GM12878 (cell line): Measurements from ENCODE around the gene AIMP2.

Experiments used
- CHD2 ChIP-seq: IDR thresholded peaks from 2 replicates; pipeline ENCODE4 v1.6.1; 2011; ENCODE audit warnings: low read depth, low read length, improper control_type of control experiment, borderline replicate concordance
- CTCF ChIP-seq, 3 experiments: IDR thresholded peaks in 2 of 3; conservative IDR thresholded peaks in 1 of 3; 2 replicates each; pipeline ENCODE4 v1.5.1; 2011; ENCODE audit warnings: low read depth in 3 of 3, low read length in 3 of 3, mild to moderate bottlenecking in 3 of 3, control low read depth in 2 of 3, moderate library complexity in 2 of 3, inconsistent platforms in 1 of 3, mixed read lengths in 1 of 3; ENCODE audit not compliant: control insufficient read depth in 2 of 3, insufficient read depth in 1 of 3; ENCODE audit errors: extremely low read depth in 1 of 3
- EZH2 ChIP-seq: IDR thresholded peaks from 2 replicates; pipeline ENCODE4 v1.6.1; 2012; ENCODE audit warnings: low read depth, mild to moderate bottlenecking, control low read depth, inconsistent platforms, low read length, borderline replicate concordance; ENCODE audit not compliant: control insufficient read depth
- HDAC2 ChIP-seq: fragments of 200-600 bp; sonication (generic); IDR thresholded peaks from 2 replicates; pipeline ENCODE4 v1.6.1; 2017
- NFYA ChIP-seq: IDR thresholded peaks from 2 replicates; pipeline ENCODE4 v1.6.1; 2011; ENCODE audit warnings: low read depth, mild to moderate bottlenecking, low read length, improper control_type of control experiment, borderline replicate concordance
- RELA ChIP-seq: fragments of 450-650 bp; IDR thresholded peaks from 2 replicates; pipeline ENCODE4 v1.8.0; 2014; ENCODE audit warnings: borderline replicate concordance; ENCODE audit not compliant: partially characterized antibody
- ZNF207 ChIP-seq: fragments of 450-650 bp; IDR thresholded peaks from 2 replicates; pipeline ENCODE4 v1.6.1; 2014; ENCODE audit warnings: antibody characterized with exemption, mild to moderate bottlenecking, borderline replicate concordance
- TF ChIP-seq, protein P1 (sequence below): IDR thresholded peaks from 2 replicates; pipeline ENCODE4 v1.6.1; 2011; ENCODE audit warnings: borderline replicate concordance, low read depth, mild to moderate bottlenecking, moderate library complexity, low read length; ENCODE audit not compliant: insufficient read depth, poor library complexity, severe bottlenecking
- TF ChIP-seq, protein P2 (sequence below): fragments of 450-650 bp; IDR thresholded peaks from 2 replicates; pipeline ENCODE4 v1.6.1; 2016; ENCODE audit warnings: mild to moderate bottlenecking, moderate library complexity, borderline replicate concordance

DNA sequence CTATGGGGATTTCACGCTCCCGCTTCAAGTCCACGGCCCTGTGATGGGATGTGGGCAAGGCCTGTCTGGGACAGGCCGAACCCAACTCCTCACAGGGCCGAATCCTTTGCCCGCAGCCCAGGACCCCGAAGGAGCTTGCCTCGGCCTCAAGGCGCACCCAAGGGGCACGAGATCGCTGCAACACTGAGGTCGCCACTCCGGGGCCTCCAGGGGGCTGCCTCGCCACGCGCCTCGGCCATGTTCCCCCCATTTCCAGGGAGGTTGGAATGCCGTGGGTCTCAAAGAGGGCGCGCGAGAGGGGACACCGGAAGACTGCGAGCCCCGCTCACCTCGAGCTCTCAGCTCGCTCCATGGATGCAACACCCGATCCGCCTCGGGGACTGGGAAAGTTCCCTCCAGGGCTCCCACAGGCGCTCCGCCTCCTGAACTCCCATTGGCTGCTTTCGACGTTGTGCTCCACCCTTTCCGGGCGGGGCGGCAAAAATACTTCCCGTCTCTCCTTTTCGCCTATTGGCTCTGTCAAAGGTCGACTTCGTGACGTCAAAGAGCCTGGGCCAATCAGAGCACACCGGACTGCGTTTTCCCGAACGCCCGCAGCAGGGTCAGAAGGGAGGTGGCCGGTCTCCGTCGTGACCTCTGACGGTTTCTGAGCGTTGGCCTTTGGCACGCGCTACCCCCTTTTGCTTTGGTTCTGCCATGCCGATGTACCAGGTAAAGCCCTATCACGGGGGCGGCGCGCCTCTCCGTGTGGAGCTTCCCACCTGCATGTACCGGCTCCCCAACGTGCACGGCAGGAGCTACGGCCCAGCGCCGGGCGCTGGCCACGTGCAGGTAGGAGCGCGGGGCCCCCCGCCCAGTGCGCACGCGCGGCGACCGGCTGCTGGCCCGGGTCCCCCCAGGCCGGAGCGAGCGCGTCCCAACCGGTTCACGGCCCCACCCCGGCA, at the start of gene AIMP2, which contains the start of gene PMS2:
- TF ChIP-seq EZH2 (no peak), ZNF207 (peak; percentile 62; the same call in 1 of the 2 replicates), CTCF (IDR thresholded peaks at IDR 0.05 in 2 of 3, conservative IDR thresholded peaks at IDR 0.05 in 1 of 3; ENCODE audit: control insufficient read depth in 2 of 3, extremely low read depth in 1 of 3, insufficient read depth in 1 of 3, low read depth in 3 of 3, low read length in 3 of 3) (peak; percentile 8 to 23 (median 18); a peak in 2 of 6 replicates), NFYA (peak; percentile 5; the same call in 1 of the 2 replicates), RELA (peak; percentile 71), HDAC2 (no peak), CHD2 (peak; percentile 87)
- TF ChIP-seq, protein P1, sequence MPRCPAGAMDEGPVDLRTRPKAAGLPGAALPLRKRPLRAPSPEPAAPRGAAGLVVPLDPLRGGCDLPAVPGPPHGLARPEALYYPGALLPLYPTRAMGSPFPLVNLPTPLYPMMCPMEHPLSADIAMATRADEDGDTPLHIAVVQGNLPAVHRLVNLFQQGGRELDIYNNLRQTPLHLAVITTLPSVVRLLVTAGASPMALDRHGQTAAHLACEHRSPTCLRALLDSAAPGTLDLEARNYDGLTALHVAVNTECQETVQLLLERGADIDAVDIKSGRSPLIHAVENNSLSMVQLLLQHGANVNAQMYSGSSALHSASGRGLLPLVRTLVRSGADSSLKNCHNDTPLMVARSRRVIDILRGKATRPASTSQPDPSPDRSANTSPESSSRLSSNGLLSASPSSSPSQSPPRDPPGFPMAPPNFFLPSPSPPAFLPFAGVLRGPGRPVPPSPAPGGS = no peak
- TF ChIP-seq, protein P2, sequence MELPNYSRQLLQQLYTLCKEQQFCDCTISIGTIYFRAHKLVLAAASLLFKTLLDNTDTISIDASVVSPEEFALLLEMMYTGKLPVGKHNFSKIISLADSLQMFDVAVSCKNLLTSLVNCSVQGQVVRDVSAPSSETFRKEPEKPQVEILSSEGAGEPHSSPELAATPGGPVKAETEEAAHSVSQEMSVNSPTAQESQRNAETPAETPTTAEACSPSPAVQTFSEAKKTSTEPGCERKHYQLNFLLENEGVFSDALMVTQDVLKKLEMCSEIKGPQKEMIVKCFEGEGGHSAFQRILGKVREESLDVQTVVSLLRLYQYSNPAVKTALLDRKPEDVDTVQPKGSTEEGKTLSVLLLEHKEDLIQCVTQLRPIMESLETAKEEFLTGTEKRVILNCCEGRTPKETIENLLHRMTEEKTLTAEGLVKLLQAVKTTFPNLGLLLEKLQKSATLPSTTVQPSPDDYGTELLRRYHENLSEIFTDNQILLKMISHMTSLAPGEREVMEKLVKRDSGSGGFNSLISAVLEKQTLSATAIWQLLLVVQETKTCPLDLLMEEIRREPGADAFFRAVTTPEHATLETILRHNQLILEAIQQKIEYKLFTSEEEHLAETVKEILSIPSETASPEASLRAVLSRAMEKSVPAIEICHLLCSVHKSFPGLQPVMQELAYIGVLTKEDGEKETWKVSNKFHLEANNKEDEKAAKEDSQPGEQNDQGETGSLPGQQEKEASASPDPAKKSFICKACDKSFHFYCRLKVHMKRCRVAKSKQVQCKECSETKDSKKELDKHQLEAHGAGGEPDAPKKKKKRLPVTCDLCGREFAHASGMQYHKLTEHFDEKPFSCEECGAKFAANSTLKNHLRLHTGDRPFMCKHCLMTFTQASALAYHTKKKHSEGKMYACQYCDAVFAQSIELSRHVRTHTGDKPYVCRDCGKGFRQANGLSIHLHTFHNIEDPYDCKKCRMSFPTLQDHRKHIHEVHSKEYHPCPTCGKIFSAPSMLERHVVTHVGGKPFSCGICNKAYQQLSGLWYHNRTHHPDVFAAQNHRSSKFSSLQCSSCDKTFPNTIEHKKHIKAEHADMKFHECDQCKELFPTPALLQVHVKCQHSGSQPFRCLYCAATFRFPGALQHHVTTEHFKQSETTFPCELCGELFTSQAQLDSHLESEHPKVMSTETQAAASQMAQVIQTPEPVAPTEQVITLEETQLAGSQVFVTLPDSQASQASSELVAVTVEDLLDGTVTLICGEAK = peak; percentile 78; the same call in 1 of the 2 replicates
